Panc1 (cell line): ENCODE data around the gene NPAS3.

ENCODE experiments used
- POLR2AphosphoS5 ChIP-seq: IDR thresholded peaks from 2 replicates; pipeline ENCODE4 v1.6.1; 2012; ENCODE audit warnings: mild to moderate bottlenecking, low read depth, low read length, moderate library complexity
- SIN3A ChIP-seq: IDR thresholded peaks from 2 replicates; pipeline ENCODE4 v1.6.1; 2012; ENCODE audit warnings: low read depth, mild to moderate bottlenecking, low read length, moderate library complexity, borderline replicate concordance; ENCODE audit not compliant: insufficient read depth
- TCF7L2 ChIP-seq: IDR thresholded peaks from 2 replicates; pipeline ENCODE4 v1.6.1; 2011; ENCODE audit warnings: mild to moderate bottlenecking, low read depth, low read length, inconsistent platforms
- TF ChIP-seq, protein P1 (sequence below): fragments of 450-650 bp; IDR thresholded peaks from 2 replicates; pipeline ENCODE4 v1.5.1; 2017; ENCODE audit warnings: mild to moderate bottlenecking
- TF ChIP-seq, protein P2 (sequence below), 2 experiments: IDR thresholded peaks; 2 replicates each; pipeline ENCODE4 v1.6.1; 2011 to 2012; ENCODE audit warnings: low read depth in 2 of 2, control low read depth in 1 of 2, low read length in 1 of 2, mild to moderate bottlenecking in 1 of 2, moderate library complexity in 1 of 2; ENCODE audit not compliant: insufficient read depth in 1 of 2

DNA sequence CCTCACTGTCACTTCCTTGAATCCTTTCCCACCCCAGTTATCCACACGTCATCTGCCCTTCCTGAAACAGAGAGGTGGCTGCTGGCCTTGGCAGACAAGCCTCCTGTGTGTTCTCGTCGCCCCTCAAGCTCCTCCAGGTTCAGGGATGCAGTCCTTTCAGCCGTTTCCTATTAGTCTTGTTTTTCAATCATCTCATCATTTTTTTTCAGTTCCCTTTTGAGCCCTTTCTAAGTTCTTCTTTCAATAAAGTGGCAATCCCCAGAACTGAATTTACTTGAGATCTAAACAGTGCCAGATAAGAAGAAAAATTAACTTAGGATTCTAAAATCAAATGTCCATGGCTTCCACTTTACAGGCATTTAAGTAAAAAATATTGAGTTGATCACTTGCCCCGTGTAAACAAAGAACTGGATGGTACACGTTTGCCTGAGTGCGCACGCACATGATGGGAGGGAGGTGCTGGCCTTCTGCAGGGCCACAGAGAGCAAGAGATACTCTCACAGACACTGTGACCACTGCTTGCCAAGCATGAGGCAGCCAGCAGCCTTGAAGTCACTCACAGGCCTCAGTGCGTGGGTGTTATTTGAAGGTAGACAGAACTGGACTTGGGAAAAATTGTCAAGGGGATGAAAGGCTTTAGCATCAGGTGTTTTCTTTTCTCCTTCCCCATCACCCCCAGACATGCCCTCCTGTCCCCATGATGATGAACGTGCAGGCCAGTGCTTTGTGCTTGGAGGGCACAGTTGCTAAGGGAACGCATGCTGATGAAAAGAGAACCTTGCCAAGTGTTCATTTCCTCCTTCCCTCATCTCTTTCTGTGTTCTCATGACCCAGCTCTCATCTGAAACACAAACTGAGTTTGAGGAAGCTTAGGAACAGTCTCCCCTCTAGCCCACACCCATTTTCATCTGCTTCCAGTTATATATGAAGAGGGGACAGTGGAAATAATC lies 603.9 kb downstream of the NPAS3 start:
- TF ChIP-seq POLR2AphosphoS5 (no peak), SIN3A (no peak), TCF7L2 (no peak)
- TF ChIP-seq, protein P1, sequence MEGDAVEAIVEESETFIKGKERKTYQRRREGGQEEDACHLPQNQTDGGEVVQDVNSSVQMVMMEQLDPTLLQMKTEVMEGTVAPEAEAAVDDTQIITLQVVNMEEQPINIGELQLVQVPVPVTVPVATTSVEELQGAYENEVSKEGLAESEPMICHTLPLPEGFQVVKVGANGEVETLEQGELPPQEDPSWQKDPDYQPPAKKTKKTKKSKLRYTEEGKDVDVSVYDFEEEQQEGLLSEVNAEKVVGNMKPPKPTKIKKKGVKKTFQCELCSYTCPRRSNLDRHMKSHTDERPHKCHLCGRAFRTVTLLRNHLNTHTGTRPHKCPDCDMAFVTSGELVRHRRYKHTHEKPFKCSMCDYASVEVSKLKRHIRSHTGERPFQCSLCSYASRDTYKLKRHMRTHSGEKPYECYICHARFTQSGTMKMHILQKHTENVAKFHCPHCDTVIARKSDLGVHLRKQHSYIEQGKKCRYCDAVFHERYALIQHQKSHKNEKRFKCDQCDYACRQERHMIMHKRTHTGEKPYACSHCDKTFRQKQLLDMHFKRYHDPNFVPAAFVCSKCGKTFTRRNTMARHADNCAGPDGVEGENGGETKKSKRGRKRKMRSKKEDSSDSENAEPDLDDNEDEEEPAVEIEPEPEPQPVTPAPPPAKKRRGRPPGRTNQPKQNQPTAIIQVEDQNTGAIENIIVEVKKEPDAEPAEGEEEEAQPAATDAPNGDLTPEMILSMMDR, result no peak
- TF ChIP-seq, protein P2, sequence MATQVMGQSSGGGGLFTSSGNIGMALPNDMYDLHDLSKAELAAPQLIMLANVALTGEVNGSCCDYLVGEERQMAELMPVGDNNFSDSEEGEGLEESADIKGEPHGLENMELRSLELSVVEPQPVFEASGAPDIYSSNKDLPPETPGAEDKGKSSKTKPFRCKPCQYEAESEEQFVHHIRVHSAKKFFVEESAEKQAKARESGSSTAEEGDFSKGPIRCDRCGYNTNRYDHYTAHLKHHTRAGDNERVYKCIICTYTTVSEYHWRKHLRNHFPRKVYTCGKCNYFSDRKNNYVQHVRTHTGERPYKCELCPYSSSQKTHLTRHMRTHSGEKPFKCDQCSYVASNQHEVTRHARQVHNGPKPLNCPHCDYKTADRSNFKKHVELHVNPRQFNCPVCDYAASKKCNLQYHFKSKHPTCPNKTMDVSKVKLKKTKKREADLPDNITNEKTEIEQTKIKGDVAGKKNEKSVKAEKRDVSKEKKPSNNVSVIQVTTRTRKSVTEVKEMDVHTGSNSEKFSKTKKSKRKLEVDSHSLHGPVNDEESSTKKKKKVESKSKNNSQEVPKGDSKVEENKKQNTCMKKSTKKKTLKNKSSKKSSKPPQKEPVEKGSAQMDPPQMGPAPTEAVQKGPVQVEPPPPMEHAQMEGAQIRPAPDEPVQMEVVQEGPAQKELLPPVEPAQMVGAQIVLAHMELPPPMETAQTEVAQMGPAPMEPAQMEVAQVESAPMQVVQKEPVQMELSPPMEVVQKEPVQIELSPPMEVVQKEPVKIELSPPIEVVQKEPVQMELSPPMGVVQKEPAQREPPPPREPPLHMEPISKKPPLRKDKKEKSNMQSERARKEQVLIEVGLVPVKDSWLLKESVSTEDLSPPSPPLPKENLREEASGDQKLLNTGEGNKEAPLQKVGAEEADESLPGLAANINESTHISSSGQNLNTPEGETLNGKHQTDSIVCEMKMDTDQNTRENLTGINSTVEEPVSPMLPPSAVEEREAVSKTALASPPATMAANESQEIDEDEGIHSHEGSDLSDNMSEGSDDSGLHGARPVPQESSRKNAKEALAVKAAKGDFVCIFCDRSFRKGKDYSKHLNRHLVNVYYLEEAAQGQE (IDR thresholded peaks at IDR 0.05; ENCODE audit: insufficient read depth in 1 of 2, low read depth in 2 of 2, low read length in 1 of 2), result no peak
